HG02943 (cell line): ENCODE results near the gene CMPK1.

Experiments
- ATAC-seq: cut with Tn5 transposase; IDR thresholded peaks from one replicate; pipeline ENCODE4 v1.9.1; 2021; ENCODE audit warnings: mild to moderate bottlenecking, low read depth, moderate library complexity; ENCODE audit not compliant: unreplicated experiment

The CMPK1 gene

GRCh38 chr1:47418122-47418521 is 84.5 kb downstream of the CMPK1 start:
- no peak for ATAC-seq

DNA sequence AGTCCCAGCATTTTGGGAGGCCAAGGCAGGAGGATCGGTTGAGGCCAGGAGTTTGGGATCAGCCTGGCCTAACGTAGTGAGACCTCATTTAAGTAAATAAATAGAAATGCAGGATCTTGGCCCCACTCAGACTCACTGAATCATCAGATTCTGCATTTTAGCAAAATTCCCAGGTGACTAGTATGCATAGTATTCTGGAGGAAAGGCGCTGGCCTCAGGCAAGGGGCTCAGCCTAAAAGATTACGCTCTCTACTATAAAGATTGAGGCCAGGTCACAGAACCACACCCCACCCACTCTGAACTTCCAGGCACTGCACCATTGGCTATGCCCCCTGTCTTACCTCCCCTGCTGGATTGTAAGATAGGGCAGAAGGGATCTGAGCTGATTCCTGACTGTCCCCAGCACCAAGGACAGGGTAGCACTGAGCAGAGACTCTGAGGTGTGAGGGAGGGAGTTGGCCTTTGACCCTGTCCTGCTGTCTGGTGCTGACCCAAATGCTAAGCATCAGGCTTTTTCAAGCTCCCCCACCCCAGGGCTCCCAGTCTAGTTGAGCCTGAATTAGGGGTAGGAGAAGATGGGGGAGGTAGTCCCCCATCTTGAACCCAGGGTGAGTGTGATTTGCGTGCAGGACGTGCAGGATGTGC is 85.2 kb downstream of the CMPK1 start:
- ATAC-seq, result no peak

GRCh38 chr1:47420547-47420946 is 87.0 kb downstream of the CMPK1 start:
- no peak for ATAC-seq

- ATAC-seq, result no peak
Measured at GRCh38 chr1:47423872-47424271, 90.3 kb downstream of the CMPK1 start.

DNA sequence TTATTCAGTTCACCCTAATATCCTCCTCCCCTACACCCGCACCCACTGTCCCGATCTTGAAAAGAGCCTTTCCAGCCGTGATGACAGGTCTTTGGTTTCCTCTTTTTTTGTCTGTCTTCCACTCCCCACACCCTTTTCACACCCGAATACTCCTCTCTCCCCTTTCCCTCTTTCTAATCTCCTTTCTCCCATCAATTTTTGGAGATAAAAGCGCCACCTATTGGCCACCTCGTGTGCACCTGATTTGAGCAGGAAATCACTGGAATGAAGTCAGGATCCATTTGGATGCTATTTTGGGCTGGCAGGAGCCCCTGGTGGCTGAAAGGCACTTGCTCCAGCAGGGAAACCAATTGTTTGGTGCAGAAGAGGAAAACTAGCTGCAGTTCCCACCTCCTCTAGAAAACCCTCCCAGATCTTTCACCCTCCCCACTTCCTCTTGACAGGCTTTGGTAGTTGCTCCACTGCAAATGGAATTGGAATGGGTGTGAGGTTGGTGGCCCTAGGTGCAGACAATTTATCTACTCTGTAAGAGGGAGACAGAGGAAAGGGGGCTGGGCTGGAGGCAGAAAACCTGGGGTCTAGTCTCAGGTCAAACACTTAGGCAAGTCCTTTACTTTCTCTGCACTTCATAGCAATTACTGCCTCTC is 90.9 kb downstream of the CMPK1 start:
- no peak for ATAC-seq
